A549 (cell line): ENCODE results near the gene NIT2. TPM values are rescaled to one million over a fixed set of nuclear protein-coding genes. Genes with fewer than 3 reads are reported as not detected.

Experiments
- ATAC-seq, 2 experiments: fragments of 200-7000 bp in 1 of 2; fragments of >200 bp in 1 of 2; cut with Nextera tagmentation in 1 of 2; cut with Tn5 transposase in 1 of 2; 3 replicates each; pipeline versions ENCODE4 v1.8.0 to v1.9.1; 2018 to 2020; ENCODE audit warnings: mild to moderate bottlenecking in 1 of 2, moderate library complexity in 1 of 2
- CTCF ChIA-PET: fragments of 300-600 bp; sonication (Branson Sonifier 250); formaldehyde crosslinking; extraction: SDS; loops from one replicate; lab custom pipeline; 2021; ENCODE audit warnings: antibody characterized with exemption, inconsistent platforms; lab: Yijun Ruan, JAX
- POLR2A ChIA-PET: fragments of 350-600 bp; formaldehyde crosslinking; extraction: SDS; loops from one replicate; lab custom pipeline; 2021; ENCODE audit warnings: antibody characterized with exemption, inconsistent platforms; lab: Yijun Ruan, JAX
- DNase-seq, 2 experiments: peaks; one replicate each; pipeline versions ENCODE4 v3.0.0 to v3.0.0-alpha.2; 2011 to 2016; ENCODE audit warnings: low read depth in 1 of 2, low spot score in 1 of 2
- FAIRE-seq: peaks from 2 replicates; lab custom pipeline; 2011; peaks lifted over from hg19 to GRCh38; lab: Jason Lieb, UNC
- H3K27ac ChIP-seq, 2 experiments: fragments of >200 bp; sonication (Bioruptor Twin); formaldehyde crosslinking; 3 replicates each; pipeline ENCODE4 v1.5.1; 2016 to 2017
- H3K4me1 ChIP-seq: fragments of >200 bp; sonication (Bioruptor Twin); formaldehyde crosslinking; 3 replicates; pipeline ENCODE4 v1.6.1; 2016
- H3K4me2 ChIP-seq: fragments of >200 bp; sonication (Bioruptor Twin); formaldehyde crosslinking; 3 replicates; pipeline ENCODE4 v1.6.1; 2016
- H3K4me3 ChIP-seq: fragments of >200 bp; sonication (Bioruptor Twin); formaldehyde crosslinking; 3 replicates; pipeline ENCODE4 v1.5.1; 2016
- H3K9me3 ChIP-seq: fragments of >200 bp; sonication (Bioruptor Twin); formaldehyde crosslinking; 3 replicates; pipeline ENCODE4 v1.6.1; 2016
- CBX2 ChIP-seq: fragments of 200-600 bp; sonication (generic); IDR thresholded peaks from 2 replicates; pipeline ENCODE4 v1.6.1; 2016; ENCODE audit warnings: low read depth, mild to moderate bottlenecking, borderline replicate concordance
- CEBPB ChIP-seq, 2 experiments: fragments of >200 bp in 1 of 2; sonication (Bioruptor Twin) in 1 of 2; formaldehyde crosslinking in 1 of 2; IDR thresholded peaks; 2 replicates each; pipeline ENCODE4 v1.6.1; 2012 to 2016
- EHMT2 ChIP-seq: fragments of 200-600 bp; sonication (generic); IDR thresholded peaks from 2 replicates; pipeline ENCODE4 v1.6.1; 2016; ENCODE audit warnings: antibody characterized with exemption, low read depth, mild to moderate bottlenecking, moderate library complexity
- GATA3 ChIP-seq: IDR thresholded peaks from 2 replicates; pipeline ENCODE4 v1.6.1; 2012; ENCODE audit warnings: borderline replicate concordance
- HDAC2 ChIP-seq: fragments of 200-600 bp; sonication (generic); IDR thresholded peaks from 2 replicates; pipeline ENCODE4 v1.6.1; 2016
- HMGXB4 ChIP-seq: fragments of 250-450 bp; sonication (Bioruptor Pico); IDR thresholded peaks from 2 replicates; pipeline ENCODE4 v1.5.0; 2021; ENCODE audit warnings: mild to moderate bottlenecking, moderate library complexity, borderline replicate concordance
- HOXA7 ChIP-seq: fragments of 250-450 bp; sonication (Bioruptor Pico); IDR thresholded peaks from 2 replicates; pipeline ENCODE4 v1.5.0; 2020; ENCODE audit warnings: mild to moderate bottlenecking, moderate library complexity
- JUN ChIP-seq, 2 experiments: fragments of >200 bp; sonication (Bioruptor Twin); formaldehyde crosslinking; IDR thresholded peaks; 2 replicates in 1 of 2; 3 replicates in 1 of 2; pipeline ENCODE4 v1.6.1; 2016 to 2017
- MAZ ChIP-seq: fragments of 150-350 bp; IDR thresholded peaks from 2 replicates; pipeline ENCODE4 v1.6.1; 2014; ENCODE audit warnings: antibody characterized with exemption, low read depth, low read length, borderline replicate concordance
- NPAS2 ChIP-seq: fragments of 250-450 bp; sonication (Bioruptor Pico); IDR thresholded peaks from 2 replicates; pipeline ENCODE4 v1.8.0; 2022; ENCODE audit warnings: mild to moderate bottlenecking, moderate library complexity, borderline replicate concordance
- PHF8 ChIP-seq: fragments of 200-600 bp; sonication (generic); IDR thresholded peaks from 2 replicates; pipeline ENCODE4 v1.6.1; 2016; ENCODE audit warnings: low read depth, mild to moderate bottlenecking, antibody characterized with exemption, moderate library complexity, borderline replicate concordance
- RAD21 ChIP-seq, 2 experiments: fragments of >200 bp in 1 of 2; sonication (Bioruptor Twin) in 1 of 2; formaldehyde crosslinking in 1 of 2; IDR thresholded peaks in 1 of 2; conservative IDR thresholded peaks in 1 of 2; 2 replicates in 1 of 2; 3 replicates in 1 of 2; pipeline ENCODE4 v1.6.1; 2012 to 2018; ENCODE audit warnings: inconsistent platforms in 1 of 2
- RCOR1 ChIP-seq: fragments of 150-350 bp; IDR thresholded peaks from 2 replicates; pipeline ENCODE4 v1.6.1; 2014; ENCODE audit warnings: antibody characterized with exemption, low read length, low read depth
- RFX5 ChIP-seq: fragments of 450-650 bp; IDR thresholded peaks from 2 replicates; pipeline ENCODE4 v1.7.1; 2014; ENCODE audit warnings: antibody characterized with exemption, mild to moderate bottlenecking, moderate library complexity
- RNF2 ChIP-seq: fragments of 200-600 bp; sonication (generic); IDR thresholded peaks from 2 replicates; pipeline ENCODE4 v1.6.1; 2016; ENCODE audit warnings: low read depth, mild to moderate bottlenecking, antibody characterized with exemption, moderate library complexity, borderline replicate concordance
- SREBF2 ChIP-seq: fragments of 450-650 bp; IDR thresholded peaks from 2 replicates; pipeline ENCODE4 v1.6.1; 2014; ENCODE audit warnings: mild to moderate bottlenecking, moderate library complexity
- ZC3H11A ChIP-seq: fragments of 450-650 bp; IDR thresholded peaks from 2 replicates; pipeline ENCODE4 v1.6.1; 2014; ENCODE audit warnings: antibody characterized with exemption, mild to moderate bottlenecking
- ZFP36 ChIP-seq: fragments of 450-650 bp; IDR thresholded peaks from 2 replicates; pipeline ENCODE4 v1.6.1; 2014; ENCODE audit warnings: borderline replicate concordance; ENCODE audit not compliant: partially characterized antibody
- ZNF302 ChIP-seq: fragments of 250-450 bp; sonication (Bioruptor Pico); IDR thresholded peaks from 2 replicates; pipeline ENCODE4 v1.9.0; 2021; ENCODE audit warnings: inconsistent platforms, mild to moderate bottlenecking, moderate library complexity
- WGBS: methylation state at CpG from one replicate; pipeline ENCODE4 v1.1.6; 2017; ENCODE audit errors: missing lambda C conversion rate; 5-methylcytosine and 5-hydroxymethylcytosine counted together
- polyA plus RNA-seq, 4 experiments: library from polyadenylated mRNA; depleted of rRNA in 3 of 4; stranded (reverse); fragments of >200 nt; fragmentation: RNase III in 1 of 4; extraction: RNeasy Plus Mini Kit Qiagen cat#74134 plus additional on column Dnase treatment in 1 of 4; gene quantifications; 2 replicates in 3 of 4; 3 replicates in 1 of 4; pipeline ENCODE4 v1.2.3, GENCODE V29; 2011 to 2017
- TF ChIP-seq, protein P1 (sequence below): IDR thresholded peaks from 2 replicates; pipeline ENCODE4 v1.6.1; 2012
- TF ChIP-seq, protein P2 (sequence below): IDR thresholded peaks from 2 replicates; pipeline ENCODE4 v1.6.1; 2012; ENCODE audit warnings: low read depth, borderline replicate concordance

The NIT2 gene
- polyA plus RNA-seq, 2 of the 4 experiments (the other 2 are of a cell fraction) = 75.0 to 140 TPM

DNA sequence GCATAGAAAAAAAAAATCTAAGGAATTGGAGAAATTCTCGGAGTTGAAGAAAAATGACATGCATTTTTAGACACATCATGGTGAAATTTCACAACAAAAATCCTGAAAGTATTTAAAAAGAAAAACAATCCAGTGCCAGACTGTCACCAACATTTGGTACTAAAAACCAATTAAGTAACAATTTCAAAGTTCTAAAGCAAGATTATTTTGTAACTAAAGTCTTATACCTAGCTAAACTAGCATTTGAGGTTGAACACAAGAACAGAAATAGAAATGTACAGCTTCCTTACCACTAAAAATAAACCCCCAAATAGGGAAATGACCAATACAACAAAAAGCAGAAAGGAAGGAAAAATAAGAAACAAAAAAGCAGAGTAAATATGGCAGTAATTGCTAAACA is 54.5 kb downstream of the NIT2 start:
- Histone ChIP-seq H3K4me1 (peaks cover 21% of the 10 kb centered on the region), H3K4me2 (no peak overlapping the region), H3K4me3 (no peak overlapping the region), H3K27ac (no peak overlapping the region), H3K9me3 (peaks cover 11% of the 10 kb centered on the region; the same call in 2 of the 3 replicates)
- DNase-seq (no peak), FAIRE-seq (no peak), ATAC-seq (no peak)
- CTCF ChIA-PET = no interaction called here
- POLR2A ChIA-PET = no interaction called here
- TF ChIP-seq SREBF2 (no peak), RNF2 (no peak), PHF8 (no peak), RAD21 (conservative IDR thresholded peaks at IDR 0.05 in 1 of 2, IDR thresholded peaks at IDR 0.05 in 1 of 2) (no peak), NPAS2 (no peak), ZFP36 (no peak)
- TF ChIP-seq, protein P1, sequence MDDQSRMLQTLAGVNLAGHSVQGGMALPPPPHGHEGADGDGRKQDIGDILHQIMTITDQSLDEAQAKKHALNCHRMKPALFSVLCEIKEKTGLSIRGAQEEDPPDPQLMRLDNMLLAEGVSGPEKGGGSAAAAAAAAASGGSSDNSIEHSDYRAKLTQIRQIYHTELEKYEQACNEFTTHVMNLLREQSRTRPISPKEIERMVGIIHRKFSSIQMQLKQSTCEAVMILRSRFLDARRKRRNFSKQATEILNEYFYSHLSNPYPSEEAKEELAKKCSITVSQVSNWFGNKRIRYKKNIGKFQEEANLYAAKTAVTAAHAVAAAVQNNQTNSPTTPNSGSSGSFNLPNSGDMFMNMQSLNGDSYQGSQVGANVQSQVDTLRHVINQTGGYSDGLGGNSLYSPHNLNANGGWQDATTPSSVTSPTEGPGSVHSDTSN = no peak
- WGBS = 93% methylated on average over 1 of the region's 1 CpG

DNA sequence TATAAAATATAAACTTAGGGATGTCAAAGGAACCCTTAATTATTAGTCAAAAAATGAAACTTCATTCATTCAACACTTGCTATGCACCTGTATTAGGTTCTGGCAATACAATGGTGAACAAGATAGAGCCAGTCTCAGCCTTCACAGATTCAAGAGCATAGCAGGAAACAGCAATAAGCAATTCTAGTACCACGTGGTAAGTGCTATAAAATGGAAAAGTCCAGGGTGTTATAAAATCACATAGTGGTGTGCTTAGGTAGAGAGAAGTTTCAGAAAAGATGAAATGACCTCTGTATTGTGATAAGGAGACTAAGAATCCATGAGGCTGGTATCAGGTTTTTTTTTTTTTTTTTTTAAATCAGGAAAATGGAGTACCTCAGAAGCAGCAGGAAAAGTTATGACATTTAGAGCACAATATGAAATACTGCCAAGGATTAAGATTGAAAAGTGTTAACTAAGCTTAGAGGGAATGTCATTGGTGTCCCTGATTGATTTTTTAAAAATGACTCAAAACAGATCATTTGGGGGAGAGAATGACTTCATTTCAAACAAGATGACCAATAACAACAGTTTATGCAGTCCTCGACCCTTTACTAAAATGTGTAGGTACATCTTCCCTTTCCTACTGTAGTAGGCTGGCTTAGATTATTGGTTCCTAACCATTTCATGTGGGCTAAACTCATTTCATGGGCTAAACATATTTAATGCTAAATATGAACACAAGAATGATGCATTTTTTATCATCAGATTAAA is 61.3 kb downstream of the NIT2 start:
- DNase-seq = no peak
- peaks cover 27% of the 10 kb centered on the region; the same call in 2 of the 3 replicates for H3K4me1 ChIP-seq
- ChIA-PET POLR2A (no interaction called here), CTCF (no interaction called here)
- H3K4me3 ChIP-seq = no peak overlapping the region
- WGBS = 62% methylated on average over 2 of the region's 2 CpGs
- no peak for FAIRE-seq
- no peak for TF ChIP-seq RFX5
- TF ChIP-seq JUN (IDR thresholded peaks at IDR 0.05) = no peak
- no peak for TF ChIP-seq HOXA7 (CRISPR knock-in tag)
- no peak for TF ChIP-seq ZNF302 (CRISPR knock-in tag)
- TF ChIP-seq RCOR1 = no peak
- TF ChIP-seq HMGXB4 (CRISPR knock-in tag) = no peak
- TF ChIP-seq HDAC2 = no peak
- no peak for TF ChIP-seq CBX2
- TF ChIP-seq MAZ = no peak
- no peak for TF ChIP-seq GATA3
- no peak for TF ChIP-seq RAD21 (conservative IDR thresholded peaks at IDR 0.05 in 1 of 2, IDR thresholded peaks at IDR 0.05 in 1 of 2)
- no peak for TF ChIP-seq SREBF2
- TF ChIP-seq EHMT2 = no peak
- no peak for TF ChIP-seq ZC3H11A
- TF ChIP-seq, protein P2, sequence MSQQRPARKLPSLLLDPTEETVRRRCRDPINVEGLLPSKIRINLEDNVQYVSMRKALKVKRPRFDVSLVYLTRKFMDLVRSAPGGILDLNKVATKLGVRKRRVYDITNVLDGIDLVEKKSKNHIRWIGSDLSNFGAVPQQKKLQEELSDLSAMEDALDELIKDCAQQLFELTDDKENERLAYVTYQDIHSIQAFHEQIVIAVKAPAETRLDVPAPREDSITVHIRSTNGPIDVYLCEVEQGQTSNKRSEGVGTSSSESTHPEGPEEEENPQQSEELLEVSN = no peak
- no peak for TF ChIP-seq CEBPB (IDR thresholded peaks at IDR 0.05)
- TF ChIP-seq, protein P1 = no peak
- no peak for ATAC-seq
- H3K27ac ChIP-seq = no peak overlapping the region
- no peaks in the 10 kb centered on the region for H3K9me3 ChIP-seq
- H3K4me2 ChIP-seq = no peak overlapping the region
